ENCODE measurements around the gene TMEM106B. TPM values are rescaled to one million over a fixed set of nuclear protein-coding genes. Genes with fewer than 3 reads are reported as not detected.

Gene TMEM106B
- total RNA-seq, 1 donor from 2014 or later, result 24.2 TPM

DNA sequence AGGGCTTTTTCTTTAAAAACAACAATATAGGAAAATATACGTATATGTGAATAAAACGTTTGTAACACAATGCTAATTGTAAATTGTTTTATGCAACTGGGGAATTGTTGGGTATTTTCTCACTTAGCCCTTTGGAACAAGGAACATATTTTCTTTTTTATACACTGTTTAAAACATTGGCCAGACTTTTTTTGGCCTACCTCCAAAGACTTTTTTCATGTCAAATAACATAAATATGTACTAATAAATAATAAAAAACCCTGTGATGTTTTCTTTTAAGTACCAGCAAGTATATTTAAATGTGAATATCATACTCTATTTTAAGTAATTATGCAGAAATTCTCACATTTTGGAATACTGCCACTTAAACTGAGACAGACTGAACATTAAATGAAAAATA, 15.7 kb downstream of the TMEM106B start:
- DNase-seq (ENCODE audit: low read depth in 2 of 2), result no peak

- DNase-seq (ENCODE audit: low read depth in 2 of 2), result no peak
These were observed 16.9 kb downstream of the TMEM106B start for GRCh38 chr7:12228024-12228423.

- no peak for DNase-seq (ENCODE audit: low read depth in 2 of 2)
These were observed 18.0 kb downstream of the TMEM106B start for GRCh38 chr7:12229046-12229445.

GRCh38 chr7:12231097-12231496, 20.0 kb downstream of the TMEM106B start:
- DNase-seq (ENCODE audit: low read depth in 2 of 2), result no peak

DNA sequence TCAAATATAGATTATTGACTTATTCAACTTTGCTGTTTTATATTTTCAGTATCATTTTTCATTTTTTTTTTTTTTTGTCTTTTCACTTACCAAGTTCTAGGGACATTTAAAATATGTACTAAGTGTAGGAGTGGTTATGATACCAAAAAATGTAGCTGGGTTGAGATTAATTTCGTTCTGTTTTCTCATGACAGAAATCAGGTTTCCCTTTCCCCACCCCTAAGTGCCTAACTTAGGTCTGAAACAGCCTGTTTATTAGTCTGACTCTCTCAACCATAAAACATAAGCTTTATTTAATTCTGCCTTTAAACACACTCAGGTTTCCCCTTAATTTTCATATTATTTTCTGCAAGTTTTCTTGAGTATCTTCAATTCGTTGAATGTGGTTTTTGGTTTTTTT, 22.1 kb downstream of the TMEM106B start:
- no peak for DNase-seq (ENCODE audit: low read depth in 2 of 2)

- DNase-seq (ENCODE audit: low read depth in 2 of 2), result no peak
These were observed 23.3 kb downstream of the TMEM106B start for GRCh38 chr7:12234334-12234865.

DNA sequence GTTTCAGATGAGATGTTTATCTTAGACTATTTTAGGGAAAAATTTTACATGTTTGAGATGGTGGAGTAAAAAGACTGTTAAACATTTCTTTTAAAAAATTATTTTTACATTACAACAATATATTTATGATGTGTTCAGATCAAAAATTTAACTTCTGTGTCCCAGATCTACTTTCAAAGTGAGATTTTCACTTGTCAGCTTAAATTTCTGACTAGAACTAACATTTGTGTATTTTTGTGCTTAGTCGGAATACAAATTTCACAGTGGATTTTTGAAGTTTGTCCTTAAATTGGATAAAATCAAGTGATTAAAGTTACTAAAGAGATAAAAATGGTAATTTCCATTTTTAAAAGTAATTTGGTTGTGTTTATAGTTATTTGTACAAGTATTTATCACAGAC, 24.9 kb downstream of the TMEM106B start:
- DNase-seq (ENCODE audit: low read depth in 2 of 2), result no peak

GRCh38 chr7:12237007-12237406, 25.9 kb downstream of the TMEM106B start:
- DNase-seq (ENCODE audit: low read depth in 2 of 2), result no peak

DNA sequence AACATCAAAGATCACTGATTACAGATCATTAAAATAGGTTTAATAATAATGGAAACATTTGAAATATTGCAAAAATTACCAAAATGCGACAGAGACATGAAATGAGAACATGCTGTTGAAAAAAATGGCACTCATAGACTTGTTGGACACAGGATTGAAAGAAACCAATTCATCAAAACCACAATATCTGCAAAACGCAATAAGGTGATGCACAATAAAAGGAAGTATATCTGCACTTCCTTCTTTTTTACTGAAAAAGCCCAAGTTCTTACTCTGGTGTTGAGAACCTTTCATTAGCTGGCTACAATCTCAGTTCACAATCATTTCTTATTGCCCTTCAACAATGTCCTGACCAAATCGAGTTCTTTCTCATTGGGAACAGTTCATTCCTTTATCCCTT, 28.7 kb downstream of the TMEM106B start:
- no peak for DNase-seq (ENCODE audit: low read depth in 2 of 2)

DNA sequence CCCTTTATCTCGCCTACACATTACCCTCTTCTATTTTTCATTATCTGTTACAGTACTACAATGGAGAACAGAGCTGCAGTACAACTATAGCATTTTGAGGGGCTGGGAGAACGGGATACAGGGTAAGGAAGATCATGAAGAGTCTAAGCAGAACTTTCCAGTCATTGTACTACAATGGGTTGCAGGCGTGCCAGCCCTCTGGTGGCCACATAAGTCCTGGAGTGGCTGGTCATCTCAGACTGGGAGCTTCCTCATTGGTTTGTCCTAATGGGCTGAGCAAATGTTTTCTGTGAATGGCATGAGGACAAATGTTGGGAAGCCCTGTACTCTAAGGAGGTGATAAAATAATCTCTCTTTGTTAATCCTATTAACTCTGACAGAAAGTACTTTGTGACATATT, 33.0 kb downstream of the TMEM106B start:
- DNase-seq (ENCODE audit: low read depth in 2 of 2), result peak; percentile 39 to 62

DNA sequence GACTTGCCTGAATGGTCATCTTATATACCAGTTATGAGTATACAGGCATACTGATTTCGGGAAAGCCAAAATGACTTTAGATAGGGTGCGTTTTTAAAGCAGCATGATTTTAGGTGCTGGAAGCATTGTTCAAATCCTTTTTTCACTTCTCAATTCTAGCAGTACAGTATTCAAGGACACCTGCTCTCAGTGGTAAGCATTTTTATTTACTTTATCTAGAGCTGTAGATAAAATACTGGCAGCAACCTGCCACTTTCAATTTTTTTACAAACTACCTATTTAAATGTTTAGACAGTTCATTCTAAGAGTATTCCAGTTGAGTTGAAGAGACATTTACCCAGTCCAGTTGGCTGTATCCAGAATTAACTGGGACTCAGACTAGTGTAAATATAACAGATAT, 33.6 kb downstream of the TMEM106B start:
- no peak for DNase-seq (ENCODE audit: low read depth in 2 of 2)

GRCh38 chr7:12249706-12250105, 38.6 kb downstream of the TMEM106B start:
- no peak for DNase-seq (ENCODE audit: low read depth in 2 of 2)

DNA sequence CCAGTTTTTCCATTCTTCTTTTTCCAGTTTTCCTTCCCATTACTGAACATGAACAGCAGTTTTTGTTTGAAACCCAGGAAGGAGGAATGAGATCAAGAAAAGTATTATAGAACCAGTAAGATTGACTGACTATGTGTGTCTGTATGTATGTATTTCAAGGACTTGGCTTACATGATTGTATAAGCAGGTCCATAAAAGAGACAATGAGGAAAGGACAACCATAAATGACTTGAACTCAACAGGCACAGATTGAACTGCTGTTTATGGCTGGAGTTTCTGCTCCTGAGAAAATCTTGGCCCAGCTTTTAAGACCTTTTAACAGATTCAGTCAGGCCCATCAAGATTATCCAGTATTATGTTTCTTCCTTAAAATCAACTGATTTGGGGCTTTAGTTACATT, 39.1 kb downstream of the TMEM106B start:
- DNase-seq (ENCODE audit: low read depth in 2 of 2), result no peak

- peak in 1 of 2 donors; percentile 52 for DNase-seq (ENCODE audit: low read depth in 2 of 2)
These were observed 45.0 kb downstream of the TMEM106B start for GRCh38 chr7:12256090-12256489.

DNA sequence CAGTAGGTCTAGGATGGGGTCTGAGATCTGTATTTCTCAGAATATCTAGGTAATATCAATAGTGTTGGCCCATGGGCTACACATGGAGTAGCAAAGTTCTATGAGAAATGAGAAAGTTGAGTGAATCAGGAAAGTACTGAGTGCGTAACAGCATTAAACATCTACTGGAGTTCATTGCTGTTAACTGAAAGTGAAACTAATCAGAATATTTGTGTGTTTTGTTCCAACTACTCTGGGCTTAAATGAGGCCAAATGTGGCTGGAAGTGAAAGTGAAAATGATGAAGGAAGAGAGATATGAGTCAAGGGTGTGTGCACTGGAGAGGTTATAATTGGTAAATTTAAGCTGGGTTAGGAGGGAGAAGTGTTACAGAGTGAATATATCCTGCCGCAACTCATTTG, 46.5 kb downstream of the TMEM106B start:
- peak; percentile 79 to 82 for DNase-seq (ENCODE audit: low read depth in 2 of 2)

- no peak for DNase-seq (ENCODE audit: low read depth in 2 of 2)
These were observed 47.0 kb downstream of the TMEM106B start for GRCh38 chr7:12258074-12258473.

- DNase-seq (ENCODE audit: low read depth in 2 of 2), result no peak
These were observed 56.4 kb downstream of the TMEM106B start for GRCh38 chr7:12267542-12267941.

DNA sequence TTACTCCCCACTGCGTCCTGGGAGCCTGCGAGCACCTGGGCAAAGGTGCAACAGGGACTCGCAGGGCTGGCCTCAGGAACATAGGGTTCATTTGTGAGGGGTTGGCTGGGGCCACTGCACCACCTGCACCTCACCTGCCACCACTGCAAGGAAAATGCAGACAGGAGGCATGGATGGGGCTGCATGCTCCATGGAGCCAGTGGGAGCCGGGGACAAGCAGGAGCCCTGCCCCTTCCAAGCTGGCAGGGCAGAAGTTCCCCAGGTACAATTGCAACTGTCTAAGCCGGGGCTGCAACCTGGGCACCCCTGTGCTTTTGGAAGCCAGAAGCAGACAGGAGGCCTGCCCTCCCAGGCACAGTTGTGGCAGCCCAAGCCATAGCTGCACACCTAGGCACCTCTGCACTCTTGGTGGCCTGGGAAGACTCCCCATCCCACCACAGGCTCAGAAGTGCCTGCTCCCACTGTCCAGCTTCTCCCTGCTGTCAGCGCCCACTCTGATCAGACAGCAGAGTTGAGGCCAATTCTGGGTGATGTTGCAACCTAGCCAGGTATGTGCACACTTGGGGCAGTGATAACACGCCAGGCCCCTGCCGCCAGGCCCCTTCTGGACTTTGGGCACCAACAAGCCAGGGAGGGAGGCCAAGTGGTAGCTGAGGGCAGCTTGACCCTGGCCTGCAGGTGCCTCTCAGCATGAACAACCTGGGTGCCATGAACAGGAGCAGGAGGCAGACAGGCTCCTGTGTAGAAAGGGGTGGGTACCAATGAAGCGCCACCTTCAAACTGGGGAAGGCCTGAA, 58.2 kb downstream of the TMEM106B start:
- no peak for DNase-seq (ENCODE audit: low read depth in 2 of 2)

- DNase-seq (ENCODE audit: low read depth in 2 of 2), result peak in 1 of 2 donors; percentile 31
These were observed 69.9 kb downstream of the TMEM106B start for GRCh38 chr7:12281038-12281437.

GRCh38 chr7:12287901-12288300, 76.8 kb downstream of the TMEM106B start:
- DNase-seq (ENCODE audit: low read depth in 2 of 2), result no peak

DNA sequence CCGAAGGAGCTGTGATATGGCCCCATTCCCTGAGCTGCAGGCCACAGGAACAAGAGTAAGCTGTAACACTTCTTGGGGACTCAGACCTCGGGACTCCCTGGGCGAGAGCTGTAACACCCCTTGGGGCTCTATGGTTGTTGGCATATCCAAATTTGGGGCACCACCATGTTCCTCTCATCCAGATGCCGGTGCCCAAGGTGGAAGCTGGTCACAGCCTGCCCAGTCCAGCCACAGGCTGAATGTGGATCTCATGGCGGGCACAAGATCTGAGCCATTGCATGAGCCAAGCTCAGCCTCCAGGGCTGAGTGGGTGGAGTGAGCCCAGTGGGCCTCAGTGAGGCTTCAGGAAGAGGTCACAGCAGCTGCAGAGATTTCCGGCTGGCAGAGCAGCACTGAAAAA, 78.9 kb downstream of the TMEM106B start:
- peak in 1 of 2 donors; percentile 10 for DNase-seq (ENCODE audit: low read depth in 2 of 2)

DNA sequence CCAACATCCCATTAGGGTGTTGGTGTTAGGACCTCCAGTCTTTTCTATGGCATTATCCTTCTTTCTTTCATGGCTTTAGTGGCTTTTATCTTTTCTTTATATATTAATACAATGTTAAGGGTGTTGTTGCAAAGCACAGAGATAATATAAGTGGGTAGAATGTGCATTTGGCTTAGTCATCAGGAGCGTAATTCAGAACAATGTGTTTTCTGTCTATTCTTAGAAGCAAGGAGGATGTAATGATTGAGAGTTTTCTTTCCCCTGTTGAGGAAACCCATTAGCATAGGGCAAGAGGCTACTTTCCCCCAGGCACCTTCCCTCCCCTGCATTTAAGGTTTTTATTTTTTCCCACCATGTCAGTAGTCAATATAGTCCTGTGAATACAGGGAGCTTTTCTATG, 79.7 kb downstream of the TMEM106B start:
- no peak for DNase-seq (ENCODE audit: low read depth in 2 of 2)

- peak; percentile 24 to 42 for DNase-seq (ENCODE audit: low read depth in 2 of 2)
These were observed 80.8 kb downstream of the TMEM106B start for GRCh38 chr7:12291870-12292269.

Data from lung microvascular endothelial cell (primary cell).